AG08396 (cell line): Measurements from ENCODE around the gene ENAH.
A peak's percentile ranks its signal among the peaks of the same experiment; 100 is the strongest.

Experiments
- DNase-seq: peaks from one replicate; pipeline ENCODE4 v3.0.0; 2012; ENCODE audit warnings: low spot score, mixed read lengths

The ENAH gene

DNA sequence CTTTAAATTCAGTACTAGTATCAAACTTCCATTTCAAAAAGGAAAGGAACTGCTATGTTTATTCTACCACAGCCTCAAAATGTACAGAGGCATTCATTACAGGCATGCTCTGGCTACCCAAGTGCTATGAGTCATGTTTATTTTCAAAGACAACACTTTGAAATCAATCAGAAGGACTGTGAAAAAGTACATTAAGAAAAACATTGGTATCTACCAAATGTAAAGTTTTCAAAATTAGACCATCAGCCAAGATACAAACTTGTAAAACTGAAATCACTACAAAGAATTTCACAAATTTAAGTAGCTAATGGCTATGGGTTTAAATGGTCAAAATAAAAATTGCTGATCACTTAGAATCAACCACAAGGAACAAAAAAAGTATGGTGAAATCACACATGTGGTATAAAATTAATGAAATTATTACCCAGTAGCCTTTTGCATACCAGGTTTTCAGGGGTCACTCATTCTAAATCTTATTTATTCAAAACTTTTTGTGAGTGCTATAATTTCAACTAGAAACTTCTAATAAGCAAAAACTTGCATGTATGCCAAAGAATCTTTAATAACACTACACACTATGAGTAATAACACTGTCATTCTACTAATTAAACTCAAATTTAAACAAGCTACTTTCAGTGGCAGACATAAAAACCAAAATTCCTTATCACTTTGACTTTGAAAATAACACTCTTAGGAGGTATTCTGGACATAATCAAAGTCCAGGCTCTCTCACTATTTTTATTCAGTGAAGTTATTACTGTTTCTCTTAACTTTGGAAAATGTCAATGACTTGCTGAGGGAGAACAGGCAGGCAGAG is 49.2 kb downstream of the ENAH start:
- DNase-seq: no peak

GRCh38 chr1:225602590-225603206 is 50.2 kb downstream of the ENAH start:
- no peak for DNase-seq

GRCh38 chr1:225601902-225602589 is 50.9 kb downstream of the ENAH start:
- DNase-seq: no peak

DNA sequence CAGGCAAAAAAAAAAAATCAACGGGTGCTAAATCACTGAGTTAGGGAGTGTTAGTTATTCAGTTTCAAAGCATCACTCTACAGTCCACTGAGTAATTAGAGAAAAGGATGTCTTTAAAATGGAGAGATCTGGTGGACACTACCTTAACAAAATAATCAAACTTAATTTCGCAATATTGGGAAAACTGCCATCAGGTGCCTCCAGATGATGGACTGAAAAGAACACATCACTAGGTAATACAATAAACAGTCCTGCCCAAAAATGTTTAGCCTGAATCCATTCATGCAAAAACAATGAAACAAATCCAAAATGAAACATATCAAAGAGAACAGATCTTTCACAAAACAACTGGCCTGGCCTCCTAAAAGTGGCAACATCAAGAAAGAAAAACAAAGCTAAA is 54.1 kb downstream of the ENAH start:
- DNase-seq: no peak

DNA sequence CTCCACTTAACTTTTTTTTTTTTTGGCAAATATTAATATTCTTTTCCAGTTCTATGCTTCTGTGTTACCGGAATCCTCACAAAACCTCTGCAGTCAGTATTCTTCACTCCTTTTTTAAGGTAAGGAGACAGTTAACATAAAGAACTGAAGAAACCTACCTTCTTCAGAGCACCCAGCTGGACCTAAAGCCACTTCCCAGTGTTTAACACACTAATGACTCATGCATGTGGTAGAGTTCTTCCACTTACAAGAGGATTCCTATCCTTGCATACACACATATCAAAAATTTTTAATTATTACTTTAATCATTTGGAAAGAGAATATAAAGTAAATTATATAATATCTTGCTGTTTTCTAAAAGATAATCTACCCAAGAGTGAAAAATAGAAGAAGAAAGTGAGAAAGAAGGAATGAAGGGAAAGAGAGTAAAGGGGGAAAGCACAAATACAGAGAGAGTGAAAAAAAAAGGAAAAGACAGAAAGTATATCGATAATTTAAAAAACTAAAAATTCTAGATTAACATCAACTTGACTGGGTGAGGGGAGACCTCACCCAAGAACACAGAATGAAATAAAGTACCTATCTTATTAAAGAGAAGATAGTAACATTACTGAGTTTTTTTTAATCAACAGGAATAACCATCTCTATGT is 54.9 kb downstream of the ENAH start:
- DNase-seq: no peak

- no peak for DNase-seq
Measured at GRCh38 chr1:225596736-225597135, 56.2 kb downstream of the ENAH start.

- no peak for DNase-seq
Measured at GRCh38 chr1:225595974-225596551, 56.9 kb downstream of the ENAH start.

GRCh38 chr1:225595452-225595851 is 57.5 kb downstream of the ENAH start:
- DNase-seq: no peak

- no peak for DNase-seq
Measured at GRCh38 chr1:225593414-225593813, 59.5 kb downstream of the ENAH start.

GRCh38 chr1:225592362-225593025 is 60.4 kb downstream of the ENAH start:
- DNase-seq: no peak

GRCh38 chr1:225587310-225587709 is 65.6 kb downstream of the ENAH start:
- DNase-seq: no peak

DNA sequence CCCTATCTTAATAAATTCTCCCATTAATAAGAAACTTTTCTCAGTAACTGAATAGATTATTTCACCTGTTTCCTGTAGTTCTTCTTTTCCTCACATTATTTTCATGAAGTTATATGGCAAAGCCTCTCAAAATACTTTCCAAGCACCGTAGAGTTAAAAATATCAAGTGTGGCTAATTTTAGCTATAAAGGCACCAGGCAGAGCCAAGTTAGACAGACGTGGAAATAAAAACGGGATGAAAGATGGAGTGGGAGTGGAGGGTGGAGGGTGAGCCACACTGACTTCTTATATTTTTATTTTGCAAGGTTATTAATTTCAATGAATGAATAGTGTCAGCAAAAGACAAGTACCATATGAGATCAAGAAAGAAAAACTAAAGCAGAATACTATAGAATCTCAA is 71.7 kb downstream of the ENAH start:
- DNase-seq: no peak

DNA sequence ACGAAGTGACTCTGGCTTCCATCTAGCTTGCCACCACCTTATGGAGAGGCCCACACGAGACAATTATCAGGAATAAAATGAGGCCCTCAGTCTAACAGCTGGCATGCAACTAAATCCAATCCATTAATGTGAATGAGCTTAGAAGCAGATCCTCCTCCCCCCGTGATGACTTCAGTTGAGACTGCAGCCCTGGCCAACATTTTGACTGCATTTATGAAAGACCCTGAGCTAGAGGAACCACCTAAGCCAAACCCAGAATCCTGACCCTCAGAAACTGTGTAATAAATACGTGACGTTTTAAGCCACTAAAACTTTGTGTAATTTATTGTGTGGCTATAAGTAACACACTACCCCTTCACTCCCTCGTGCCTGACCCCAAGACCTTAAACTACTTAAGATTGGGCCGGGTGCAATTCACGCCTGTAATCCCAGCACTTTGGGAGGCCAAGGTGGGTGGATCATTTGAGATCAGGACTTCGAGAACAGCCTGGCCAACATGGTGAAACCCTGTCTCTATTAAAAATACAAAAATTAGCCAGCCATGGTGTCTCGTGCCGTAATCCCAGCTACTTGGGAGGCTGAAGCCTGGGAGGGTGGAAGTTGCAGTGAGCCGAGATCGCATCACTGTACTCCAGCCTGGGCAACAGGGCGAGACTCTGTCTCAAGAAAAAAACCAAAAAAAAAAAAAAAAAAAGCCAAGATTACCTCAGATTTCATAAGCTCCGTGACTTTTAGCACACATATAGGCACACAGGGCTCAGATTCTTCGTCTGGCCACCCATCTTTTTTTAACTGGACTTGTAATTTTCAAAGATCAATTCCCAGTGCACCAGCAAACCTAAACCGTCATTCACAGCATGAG is 72.5 kb downstream of the ENAH start:
- DNase-seq: no peak

- DNase-seq: no peak
Measured at GRCh38 chr1:225578251-225578977, 74.5 kb downstream of the ENAH start.

DNA sequence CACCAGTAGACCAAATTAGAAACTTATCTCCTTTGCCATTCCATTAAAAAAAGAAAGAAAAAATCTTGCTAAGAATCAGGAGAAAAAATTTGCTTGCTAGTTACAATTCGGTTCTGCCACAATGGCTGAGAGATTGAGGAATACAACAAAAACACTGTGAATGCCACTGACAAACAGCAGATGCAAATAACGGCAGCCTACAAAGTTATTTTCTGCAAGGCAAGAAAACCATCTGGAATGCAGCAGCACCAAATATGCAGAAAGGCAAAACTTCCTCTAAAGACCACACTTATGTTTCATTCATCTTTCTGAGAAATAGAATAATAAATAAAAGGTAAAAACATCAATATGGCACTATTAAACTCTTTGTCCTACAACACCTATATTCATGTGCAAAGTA is 75.7 kb downstream of the ENAH start:
- DNase-seq: no peak

DNA sequence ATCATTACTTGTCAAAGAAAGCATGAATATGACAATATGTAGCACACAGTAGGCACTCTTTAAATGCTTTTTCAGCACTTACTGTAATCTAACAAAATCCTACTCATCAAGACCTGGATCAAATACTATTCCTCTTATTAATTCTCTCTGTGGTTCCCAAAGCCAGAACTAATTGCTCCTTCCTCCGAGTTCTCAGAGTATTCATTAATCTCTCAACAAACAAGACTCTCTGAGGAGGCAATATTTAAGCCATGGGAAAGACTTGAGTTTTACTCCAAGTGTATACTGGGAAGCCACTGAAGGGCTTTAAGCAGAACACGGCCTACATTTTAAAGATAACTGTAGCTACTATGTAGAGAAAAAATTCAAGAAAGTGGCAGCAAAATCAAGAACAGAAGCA is 79.7 kb downstream of the ENAH start:
- no peak for DNase-seq

DNA sequence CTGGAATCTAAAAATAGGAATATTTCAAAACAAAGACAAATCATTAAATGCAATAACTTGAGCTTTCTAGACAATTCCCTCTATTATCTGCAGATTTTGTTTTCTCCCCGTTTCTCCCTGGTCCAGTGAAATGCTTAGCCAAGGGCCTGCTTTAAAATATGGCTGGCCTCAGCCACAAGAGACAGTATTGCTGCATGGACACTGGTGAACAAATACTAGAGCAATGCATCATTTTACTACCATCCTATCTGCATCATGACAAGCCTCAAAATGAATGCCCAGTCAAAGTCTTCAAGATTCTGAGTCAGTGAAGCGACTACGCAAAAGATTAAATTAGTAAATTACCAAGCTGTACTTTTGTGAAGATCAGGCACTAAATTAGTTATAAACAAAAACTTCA is 80.5 kb downstream of the ENAH start:
- peak; percentile 28 for DNase-seq

- DNase-seq: no peak
Measured at GRCh38 chr1:225567789-225568188, 85.1 kb downstream of the ENAH start.

- no peak for DNase-seq
Measured at GRCh38 chr1:225565847-225566246, 87.1 kb downstream of the ENAH start.

- no peak for DNase-seq
Measured at GRCh38 chr1:225561675-225562074, 91.2 kb downstream of the ENAH start.
